ENCODE measurements around the gene BTAF1.
"Not testable (repeated sequence)": the region's sequence is repeated elsewhere in the genome, so short reads cannot be mapped to it uniquely, and the experiment has no call there.

The BTAF1 gene

DNA sequence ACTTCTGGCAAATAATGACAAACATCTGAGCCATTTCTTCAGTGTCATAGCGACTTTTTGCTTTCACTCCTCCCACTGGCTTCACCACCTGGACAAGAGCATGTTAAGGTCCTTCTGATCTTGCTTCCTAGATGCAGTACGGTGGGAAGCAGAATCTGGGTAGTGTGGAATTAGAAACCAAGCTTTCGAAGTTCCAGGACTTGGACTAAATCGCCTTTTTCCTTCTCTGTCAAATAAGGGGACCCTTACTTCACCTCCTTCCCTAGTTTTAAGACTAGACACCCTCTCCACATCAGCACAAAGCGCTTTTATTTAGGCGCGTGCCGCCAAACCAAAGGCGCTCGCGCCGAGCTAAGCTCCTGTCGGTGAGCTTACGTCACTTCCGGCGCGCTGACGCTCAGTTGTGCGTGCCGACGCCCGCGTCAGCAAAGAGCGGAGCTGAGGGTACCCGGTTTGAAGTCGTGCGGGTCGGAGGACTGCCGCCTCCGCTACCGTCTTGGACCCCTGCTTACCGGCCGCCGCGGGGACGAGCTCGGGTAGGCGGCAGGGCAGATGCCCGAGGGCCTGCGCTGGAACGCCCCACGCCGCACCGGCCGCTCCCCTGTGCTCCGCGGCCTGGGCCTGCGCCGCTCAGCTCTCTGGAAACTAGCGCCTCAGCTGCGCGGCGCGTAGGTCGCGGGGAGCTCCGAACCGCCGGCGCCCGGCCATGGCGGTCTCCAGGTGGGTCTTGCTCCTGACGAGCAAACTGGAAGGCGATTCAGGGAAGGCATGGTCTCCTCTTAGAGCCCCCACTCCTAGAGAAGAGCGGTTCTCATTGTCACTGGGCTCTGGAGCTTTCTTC is at the start of gene BTAF1:
TSS of gene BTAF1 (plus strand) at position 400 of the 841 bp plus-strand sequence. CDS start at position 707, 307 bp downstream.
- H3K9me3 Mint-ChIP-seq = peaks cover 3% of the 10 kb centered on the region
- H3K4me1 Mint-ChIP-seq = peaks cover 21% of the 10 kb centered on the region
- peaks cover 45% of the 10 kb centered on the region for H3K36me3 Mint-ChIP-seq
- DNase-seq (ENCODE audit: low spot score in 2 of 2) (peak; percentile 76 to 93), ATAC-seq (peak; percentile 99)
- H3K27ac Mint-ChIP-seq = peak within 1 kb of the TSS; percentile 94
- peak within 1 kb of the TSS; percentile 84 for H3K4me3 Mint-ChIP-seq

- H3K36me3 Mint-ChIP-seq = no peaks in the 10 kb centered on the region
- H3K9me3 Mint-ChIP-seq = no peaks in the 10 kb centered on the region
- ATAC-seq (no peak), DNase-seq (ENCODE audit: low spot score in 2 of 2) (no peak)
- no peaks in the 10 kb centered on the region for H3K4me1 Mint-ChIP-seq
- H3K4me3 Mint-ChIP-seq = no peak overlapping the region
- H3K27ac Mint-ChIP-seq = no peak overlapping the region
Measured at GRCh38 chr10:91875156-91875555, 48.4 kb upstream of the BTAF1 start.

DNA sequence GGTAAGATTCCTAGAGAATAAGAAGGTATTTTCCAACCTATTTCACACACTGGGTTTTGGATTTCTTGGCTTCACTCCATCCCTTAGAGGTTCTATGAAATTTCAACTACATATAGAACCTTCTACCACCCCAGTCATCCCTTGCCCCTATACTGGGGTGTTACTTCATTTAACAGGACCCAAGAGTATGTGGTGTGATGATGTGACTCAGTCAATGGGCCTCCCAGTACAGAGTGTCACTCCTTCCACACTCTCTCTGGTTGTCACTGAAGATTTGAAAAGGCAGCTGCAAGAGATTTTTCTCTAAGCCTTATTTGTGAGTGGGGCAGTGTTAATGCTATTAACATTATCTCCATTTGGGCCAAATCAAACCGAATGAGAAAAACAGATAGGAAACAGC is 47.8 kb upstream of the BTAF1 start:
- Mint-ChIP-seq H3K9me3 (no peaks in the 10 kb centered on the region), H3K4me3 (no peak overlapping the region), H3K36me3 (no peaks in the 10 kb centered on the region), H3K27ac (no peak overlapping the region), H3K4me1 (no peaks in the 10 kb centered on the region)
- DNase-seq (ENCODE audit: low spot score in 2 of 2) = no peak
- peak; percentile 72 for ATAC-seq

DNA sequence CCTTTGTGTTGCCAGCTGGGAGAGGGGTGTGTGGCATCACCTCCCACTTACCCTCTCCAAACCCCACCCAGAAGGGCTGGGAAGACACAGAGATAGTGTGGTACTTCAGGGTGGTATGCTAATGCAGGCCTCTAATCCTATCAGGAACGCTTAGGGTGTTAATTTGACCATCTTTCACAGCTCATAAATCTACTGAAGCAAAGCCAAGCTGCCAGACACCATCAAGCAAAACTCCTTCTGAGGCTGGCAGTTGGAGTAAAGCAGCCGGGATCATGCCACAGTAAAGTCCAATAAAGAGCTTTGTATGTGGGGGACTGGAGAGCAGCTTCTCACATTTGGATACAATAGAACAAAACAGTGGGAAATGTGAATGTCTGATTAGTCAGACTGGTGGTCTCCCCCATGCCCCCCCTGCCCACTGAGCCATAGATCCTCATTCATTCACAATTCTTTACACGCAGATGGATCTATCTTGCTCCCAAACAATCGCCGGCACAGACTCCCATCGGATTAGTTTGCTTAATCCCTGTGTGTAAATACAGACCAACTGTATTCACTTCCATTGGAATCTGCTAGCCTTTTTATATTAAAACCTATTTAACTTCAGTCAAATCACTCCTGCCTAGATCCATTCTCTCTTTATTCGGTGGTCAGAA is 43.9 kb upstream of the BTAF1 start:
- DNase-seq (ENCODE audit: low spot score in 2 of 2) (no peak), ATAC-seq (no peak)
- Mint-ChIP-seq H3K4me3 (no peak overlapping the region), H3K27ac (no peak overlapping the region), H3K4me1 (no peaks in the 10 kb centered on the region), H3K36me3 (no peaks in the 10 kb centered on the region), H3K9me3 (peaks cover 4% of the 10 kb centered on the region)

GRCh38 chr10:91880310-91880709 is 43.3 kb upstream of the BTAF1 start:
- ATAC-seq (no peak), DNase-seq (ENCODE audit: low spot score in 2 of 2) (no peak)
- Mint-ChIP-seq H3K9me3 (peaks cover 4% of the 10 kb centered on the region), H3K36me3 (no peaks in the 10 kb centered on the region), H3K4me3 (no peak overlapping the region), H3K27ac (no peak overlapping the region), H3K4me1 (no peaks in the 10 kb centered on the region)

- H3K9me3 Mint-ChIP-seq = peaks cover 4% of the 10 kb centered on the region
- DNase-seq (ENCODE audit: low spot score in 2 of 2) (no peak), ATAC-seq (no peak)
- H3K4me3 Mint-ChIP-seq = no peak overlapping the region
- H3K27ac Mint-ChIP-seq = no peak overlapping the region
- H3K36me3 Mint-ChIP-seq = no peaks in the 10 kb centered on the region
- H3K4me1 Mint-ChIP-seq = peaks cover 11% of the 10 kb centered on the region
Measured at GRCh38 chr10:91883549-91884444, 39.8 kb upstream of the BTAF1 start.

GRCh38 chr10:91884536-91884935 is 39.0 kb upstream of the BTAF1 start:
- Mint-ChIP-seq H3K27ac (no peak overlapping the region), H3K4me1 (peaks cover 11% of the 10 kb centered on the region), H3K4me3 (no peak overlapping the region), H3K9me3 (peaks cover 4% of the 10 kb centered on the region), H3K36me3 (no peaks in the 10 kb centered on the region)
- DNase-seq (ENCODE audit: low spot score in 2 of 2) (no peak), ATAC-seq (no peak)

- H3K4me1 Mint-ChIP-seq = peaks cover 11% of the 10 kb centered on the region
- H3K27ac Mint-ChIP-seq = no peak overlapping the region
- DNase-seq (ENCODE audit: low spot score in 2 of 2) (peak in 1 of 2 donors; percentile 39), ATAC-seq (no peak)
- H3K9me3 Mint-ChIP-seq = peaks cover 4% of the 10 kb centered on the region
- no peaks in the 10 kb centered on the region for H3K36me3 Mint-ChIP-seq
- H3K4me3 Mint-ChIP-seq = no peak overlapping the region
Measured at GRCh38 chr10:91885362-91886079, 38.0 kb upstream of the BTAF1 start.

GRCh38 chr10:91886954-91887271 is 36.7 kb upstream of the BTAF1 start:
- no peak for ATAC-seq

GRCh38 chr10:91887272-91888076 is 36.1 kb upstream of the BTAF1 start:
- DNase-seq (ENCODE audit: low spot score in 2 of 2) = peak in 1 of 2 donors; percentile 55
- H3K4me1 Mint-ChIP-seq = peaks cover 11% of the 10 kb centered on the region
- H3K9me3 Mint-ChIP-seq = no peaks in the 10 kb centered on the region
- peak; percentile 77 for ATAC-seq
- no peaks in the 10 kb centered on the region for H3K36me3 Mint-ChIP-seq
- peak overlapping the region; percentile 88 for H3K4me3 Mint-ChIP-seq
- no peak overlapping the region for H3K27ac Mint-ChIP-seq

More at GRCh38 chr10:91886954-91887271, 36.7 kb upstream of the BTAF1 start:
- H3K4me1 Mint-ChIP-seq = peaks cover 11% of the 10 kb centered on the region
- H3K4me3 Mint-ChIP-seq = peak overlapping the region; percentile 88
- H3K27ac Mint-ChIP-seq = no peak overlapping the region
- DNase-seq (ENCODE audit: low spot score in 2 of 2) = no peak
- no peaks in the 10 kb centered on the region for H3K9me3 Mint-ChIP-seq
- no peaks in the 10 kb centered on the region for H3K36me3 Mint-ChIP-seq

DNA sequence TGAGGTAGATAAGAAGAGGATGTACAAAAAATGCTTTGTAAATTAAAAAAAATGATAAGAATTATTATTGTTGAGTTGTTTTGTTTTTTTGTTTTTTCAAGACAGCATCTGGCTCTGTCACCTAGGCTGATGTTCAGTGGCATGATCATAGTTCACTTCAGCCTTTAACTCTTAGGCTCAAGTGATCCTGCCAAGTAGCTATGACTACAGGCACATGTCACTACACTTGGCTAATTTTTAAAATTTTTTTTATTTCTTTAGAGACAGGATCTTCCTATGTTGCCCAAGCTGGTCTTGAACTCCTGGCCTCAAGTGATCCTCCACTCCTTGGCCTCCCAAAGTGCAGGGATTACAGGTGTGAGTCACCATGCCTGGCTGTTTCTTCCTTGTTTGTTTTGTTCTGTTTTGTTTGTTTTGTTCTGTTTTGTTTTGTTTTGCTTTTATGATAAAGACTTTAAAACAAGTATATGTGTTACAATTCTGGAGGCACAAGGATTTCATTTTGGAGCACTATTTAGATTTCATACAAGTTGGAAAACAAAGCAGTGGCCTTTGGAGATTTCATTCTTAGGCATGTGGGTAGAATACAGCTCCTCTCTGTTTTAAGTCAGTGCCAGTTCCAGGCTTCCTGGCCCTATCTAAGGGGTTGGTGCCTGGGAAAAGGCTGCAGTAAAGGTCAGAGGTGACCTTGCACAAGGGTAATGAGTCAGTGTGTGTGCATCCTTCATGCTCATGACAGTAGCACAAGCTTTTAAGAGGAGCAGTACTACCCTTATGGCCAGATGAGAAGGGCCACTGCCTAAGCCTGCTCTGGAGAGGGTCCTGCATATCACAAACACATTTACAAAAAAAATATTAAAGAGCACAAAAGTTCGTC is 32.2 kb upstream of the BTAF1 start:
- no peaks in the 10 kb centered on the region for H3K36me3 Mint-ChIP-seq
- peaks cover 11% of the 10 kb centered on the region for H3K4me1 Mint-ChIP-seq
- no peak overlapping the region for H3K27ac Mint-ChIP-seq
- no peak overlapping the region for H3K4me3 Mint-ChIP-seq
- DNase-seq (ENCODE audit: low spot score in 2 of 2) (peak in 1 of 2 donors; percentile 33), ATAC-seq (no peak)
- H3K9me3 Mint-ChIP-seq = no peaks in the 10 kb centered on the region

DNA sequence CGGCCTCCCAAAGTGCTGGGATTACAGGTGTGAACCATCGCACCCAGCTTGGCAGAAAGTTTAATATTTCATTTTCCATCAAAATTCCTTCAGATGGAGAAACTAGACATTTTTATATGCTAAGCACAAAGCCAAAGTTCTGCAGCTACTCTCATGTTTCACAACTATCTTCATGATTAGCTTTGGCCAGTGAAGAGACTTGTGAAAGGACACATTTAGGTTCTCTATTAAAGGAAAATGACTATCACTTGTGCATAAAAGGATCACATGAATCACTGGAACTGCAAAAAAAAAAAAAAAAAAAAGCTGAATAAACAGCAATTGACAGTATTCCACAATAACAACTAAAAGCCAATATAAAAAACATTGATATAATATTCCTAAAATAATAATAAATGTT is 30.5 kb upstream of the BTAF1 start:
- H3K9me3 Mint-ChIP-seq = no peaks in the 10 kb centered on the region
- peaks cover under 1% of the 10 kb centered on the region for H3K4me1 Mint-ChIP-seq
- no peak overlapping the region for H3K27ac Mint-ChIP-seq
- no peak overlapping the region for H3K4me3 Mint-ChIP-seq
- H3K36me3 Mint-ChIP-seq = no peaks in the 10 kb centered on the region
- ATAC-seq (no peak), DNase-seq (ENCODE audit: low spot score in 2 of 2) (no peak)

DNA sequence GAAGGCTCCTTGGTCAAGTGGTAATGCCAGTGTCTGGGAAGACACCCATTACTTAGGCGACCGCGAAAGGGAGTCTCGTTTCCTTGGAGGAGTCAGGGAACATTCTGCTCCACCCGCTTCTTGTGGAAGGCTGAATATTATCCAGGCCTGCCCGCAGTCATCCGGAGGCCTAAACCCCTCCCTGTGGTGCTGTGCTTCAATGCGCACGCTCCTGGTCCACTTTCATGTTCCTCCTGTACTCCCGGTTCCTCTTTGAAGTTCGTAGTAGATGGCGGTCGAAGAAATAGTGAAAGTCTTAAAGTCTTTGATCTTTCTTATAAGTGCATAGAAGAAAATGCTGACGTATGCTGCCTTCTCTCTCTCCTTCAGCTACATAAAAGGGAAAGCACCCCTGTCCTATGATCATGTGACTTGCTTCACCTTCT is 29.3 kb upstream of the BTAF1 start:
- not testable (repeated sequence) for H3K4me1 Mint-ChIP-seq, ATAC-seq, H3K36me3 Mint-ChIP-seq, H3K27ac Mint-ChIP-seq, H3K4me3 Mint-ChIP-seq, H3K9me3 Mint-ChIP-seq
- peak in 1 of 2 donors; percentile 44 for DNase-seq (ENCODE audit: low spot score in 2 of 2)

Data from stimulated activated effector memory CD8-positive, alpha-beta T cell treated with anti-CD3 and anti-CD28 coated beads, Interleukin-12 subunit alpha, Interleukin-12 subunit beta, amount 100 ng/mL, for 72 hours (primary cell).